MG63 (cell line): ENCODE measurements around the gene ATXN2. TPM values are rescaled to one million over a fixed set of nuclear protein-coding genes. Genes with fewer than 3 reads are reported as not detected.

Experiments
- DNase-seq: peaks from one replicate; pipeline ENCODE4 v3.0.0-alpha.2; 2020
- H3K27me3 ChIP-seq: fragments of 250-450 bp; sonication (Bioruptor Pico); 2 replicates; pipeline ENCODE4 v1.5.1; 2020; ENCODE audit warnings: mild to moderate bottlenecking, moderate library complexity
- H3K36me3 ChIP-seq: fragments of 250-450 bp; sonication (Bioruptor Pico); 2 replicates; pipeline ENCODE4 v1.5.1; 2020; ENCODE audit warnings: mild to moderate bottlenecking, moderate library complexity
- H3K4me3 ChIP-seq: fragments of 250-450 bp; sonication (Bioruptor Pico); 2 replicates; pipeline ENCODE4 v1.5.1; 2020; ENCODE audit warnings: mild to moderate bottlenecking, moderate library complexity
- H3K9me3 ChIP-seq: fragments of 250-450 bp; sonication (Bioruptor Pico); 2 replicates; pipeline ENCODE4 v1.5.1; 2020; ENCODE audit warnings: mild to moderate bottlenecking, moderate library complexity
- total RNA-seq: library from RNA; depleted of rRNA; stranded (reverse); fragments of >200 nt; shearing (Covaris generic); gene quantifications from 2 replicates; pipeline ENCODE4 v1.2.3, GENCODE V29; 2014; ENCODE audit warnings: low replicate concordance

ATXN2 gene
- total RNA-seq, 1 experiment from 2014 or later: 6.9 TPM

DNA sequence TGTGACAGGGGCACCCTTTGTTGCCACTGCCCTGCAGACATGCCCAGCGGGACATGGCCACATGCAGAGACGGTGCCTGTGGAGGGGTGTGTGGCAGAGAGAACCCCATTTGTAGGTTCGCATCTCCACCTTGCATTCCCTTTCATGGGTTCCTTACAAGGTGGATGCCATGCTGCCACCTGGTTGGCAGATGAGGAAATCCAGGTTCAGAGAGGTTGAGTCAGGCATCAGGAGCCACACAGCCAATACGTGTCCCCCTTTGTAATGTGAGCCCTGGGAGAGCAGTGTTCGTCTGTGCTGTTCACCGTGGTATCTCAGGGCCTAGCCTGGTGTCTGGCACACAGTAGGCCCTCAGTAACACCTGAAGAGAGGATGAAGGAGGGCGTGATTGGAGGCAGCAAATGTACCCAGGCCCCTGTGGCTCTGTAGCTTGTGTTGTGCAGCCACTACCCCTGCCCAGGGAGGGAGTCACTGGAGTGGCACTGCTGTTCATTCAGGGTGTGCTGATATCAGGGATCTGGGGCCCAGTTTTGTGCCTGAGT is 184.3 kb downstream of the ATXN2 start:
- no peak overlapping the region for H3K4me3 ChIP-seq
- H3K27me3 ChIP-seq: no peaks in the 10 kb centered on the region

DNA sequence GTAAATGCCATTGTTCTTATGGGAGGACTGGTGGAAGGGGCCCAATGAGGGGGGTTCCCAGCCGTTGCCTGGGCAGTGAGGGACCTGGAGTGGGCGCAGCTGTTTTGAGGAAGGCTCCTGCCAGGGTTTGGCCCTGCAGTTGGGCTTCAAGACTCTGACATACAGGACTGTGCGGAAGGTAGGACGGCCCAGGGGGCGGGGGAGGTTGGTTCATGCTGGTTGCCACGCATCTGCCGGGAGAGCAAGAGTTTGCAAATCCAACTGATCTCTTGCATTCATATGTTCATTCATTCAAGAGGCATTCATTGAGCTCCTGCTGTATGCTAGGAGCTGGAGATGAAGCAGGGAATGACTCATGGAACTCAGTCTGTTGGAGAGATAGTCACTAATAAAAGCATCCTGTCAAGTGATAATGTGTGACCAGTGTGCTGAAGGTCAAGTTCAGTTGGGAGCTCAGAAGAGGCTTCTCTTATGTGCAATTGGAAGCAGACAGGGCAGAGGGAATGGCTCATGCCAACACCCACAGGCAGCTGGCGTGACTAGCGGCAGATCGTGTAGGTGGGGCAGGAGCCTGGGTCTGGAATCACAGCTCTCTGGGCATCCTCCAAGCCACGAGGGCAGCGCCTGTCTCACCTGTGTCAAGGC is 185.6 kb downstream of the ATXN2 start:
- no peaks in the 10 kb centered on the region for H3K27me3 ChIP-seq
- DNase-seq: peak; percentile 79
- H3K9me3 ChIP-seq: no peaks in the 10 kb centered on the region

More for the DNA sequence above, 184.3 kb downstream of the ATXN2 start:
- H3K36me3 ChIP-seq: peaks cover 24% of the 10 kb centered on the region
- DNase-seq: no peak
- H3K9me3 ChIP-seq: no peaks in the 10 kb centered on the region

GRCh38 chr12:111412830-111413441 is 186.2 kb downstream of the ATXN2 start:
- DNase-seq: no peak

More for the DNA sequence above, 185.6 kb downstream of the ATXN2 start:
- H3K4me3 ChIP-seq: no peak overlapping the region
- peaks cover 17% of the 10 kb centered on the region for H3K36me3 ChIP-seq

DNA sequence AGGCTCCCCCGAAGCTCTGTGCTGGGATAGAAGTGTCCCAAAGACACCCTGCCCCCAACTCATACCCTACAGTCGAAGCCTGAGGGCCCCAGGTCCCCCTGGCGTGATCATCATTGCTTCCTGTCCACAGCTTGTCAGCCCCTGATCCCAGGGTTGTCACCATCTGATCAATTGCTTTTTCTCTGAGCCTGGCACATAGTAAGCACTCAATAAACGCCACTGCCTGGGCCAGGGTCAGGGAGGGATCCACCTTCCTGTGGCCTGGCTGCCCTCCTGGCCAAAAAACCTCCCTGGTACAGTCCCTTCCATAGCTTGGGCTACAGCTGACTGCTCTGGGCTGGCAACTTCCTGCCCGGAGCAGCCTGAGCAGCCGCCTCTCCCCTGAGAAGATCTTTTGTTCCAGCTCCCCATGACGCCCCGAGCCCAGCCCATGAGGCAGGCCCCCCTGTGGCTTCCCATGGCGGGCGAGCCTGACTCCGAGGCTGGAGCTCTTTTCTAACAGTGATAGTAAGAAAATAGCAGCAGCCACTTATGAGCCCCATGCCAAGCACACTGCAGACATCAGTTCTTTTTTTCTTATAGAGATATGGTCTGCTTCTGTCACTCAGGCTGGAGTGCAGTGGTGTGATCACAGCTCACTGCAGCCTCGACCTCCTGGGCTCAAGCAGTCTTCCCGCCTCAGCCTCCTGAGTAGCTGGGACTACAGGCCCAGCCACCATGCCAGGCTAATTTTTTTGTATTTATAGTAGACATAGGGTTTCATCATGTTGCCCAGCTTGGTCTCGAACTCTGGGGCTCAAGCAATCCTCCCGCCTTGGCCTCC is 186.9 kb downstream of the ATXN2 start:
- Histone ChIP-seq H3K36me3 (peaks cover 11% of the 10 kb centered on the region), H3K9me3 (no peaks in the 10 kb centered on the region), H3K4me3 (no peak overlapping the region), H3K27me3 (no peaks in the 10 kb centered on the region)
- DNase-seq: no peak

More at GRCh38 chr12:111412830-111413441, 186.2 kb downstream of the ATXN2 start:
- H3K9me3 ChIP-seq: no peaks in the 10 kb centered on the region
- peaks cover 17% of the 10 kb centered on the region for H3K36me3 ChIP-seq
- no peak overlapping the region for H3K4me3 ChIP-seq
- no peaks in the 10 kb centered on the region for H3K27me3 ChIP-seq

DNA sequence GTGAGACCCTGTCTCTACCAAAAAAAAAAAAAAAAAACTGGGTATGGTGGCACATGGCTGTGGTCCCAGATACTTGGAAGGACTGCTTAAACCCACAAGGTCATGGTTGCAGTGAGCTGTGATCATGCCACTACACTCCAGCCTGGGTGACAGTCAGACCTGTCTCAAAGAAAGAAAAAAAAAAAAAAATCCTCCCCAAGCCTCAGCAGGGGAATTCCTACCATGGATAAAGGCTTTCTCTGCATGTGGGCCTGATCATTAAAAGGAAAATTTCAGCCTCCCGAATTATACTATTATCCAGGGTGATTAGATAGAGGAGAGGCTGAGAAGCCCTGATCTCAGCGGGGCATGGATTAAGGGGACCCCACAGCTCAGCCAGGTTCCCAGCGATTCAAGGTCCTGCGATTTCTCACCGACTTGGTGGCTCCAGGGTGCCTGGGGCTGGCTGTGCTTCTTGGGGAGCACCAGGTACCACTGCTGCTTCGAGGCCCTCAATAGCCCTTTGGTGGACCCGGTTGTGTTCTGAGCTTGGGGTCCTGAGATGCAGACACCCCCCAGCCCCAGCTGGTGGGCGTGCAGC is 187.8 kb downstream of the ATXN2 start:
- Histone ChIP-seq H3K9me3 (no peaks in the 10 kb centered on the region), H3K4me3 (no peak overlapping the region), H3K36me3 (peaks cover 5% of the 10 kb centered on the region; the same call in 1 of the 2 replicates), H3K27me3 (no peaks in the 10 kb centered on the region)
- DNase-seq: no peak

DNA sequence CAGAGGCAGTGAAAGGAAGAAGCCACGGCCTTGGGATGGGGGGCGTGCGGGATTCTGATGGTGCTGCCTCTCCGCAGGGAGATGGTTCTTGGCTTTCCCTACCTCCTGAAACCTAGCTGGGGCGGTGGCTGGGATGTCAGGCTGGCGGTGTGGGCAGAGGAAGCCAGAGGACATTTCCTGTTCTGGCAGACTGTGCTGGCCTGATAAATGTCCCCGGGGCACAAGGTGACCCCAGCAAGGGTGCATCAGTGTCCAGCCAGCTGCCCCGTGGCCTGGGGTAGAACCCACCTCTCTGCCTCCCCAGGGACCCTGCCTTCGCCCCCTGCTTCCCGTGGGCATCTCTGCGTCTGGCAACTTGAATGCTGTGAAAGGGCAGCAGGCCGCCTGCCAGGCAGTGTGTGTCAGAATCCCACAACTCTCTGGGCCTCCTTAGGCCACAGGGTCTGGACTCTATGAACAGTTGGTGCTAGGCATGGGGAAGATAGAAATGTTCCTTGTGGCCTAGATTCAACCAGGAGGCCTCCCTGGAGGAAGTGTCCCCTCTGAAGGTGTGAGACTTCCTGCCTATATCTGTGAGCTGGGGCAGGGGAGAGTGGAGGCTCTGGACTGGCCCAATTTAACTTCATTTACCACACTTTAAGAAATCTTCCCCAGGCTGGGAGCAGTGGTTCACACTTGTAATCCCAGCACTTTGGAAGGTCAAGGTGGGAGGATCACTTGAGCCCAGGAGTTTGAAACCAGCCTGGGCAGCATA is 188.5 kb downstream of the ATXN2 start:
- peak; percentile 61 for DNase-seq
- H3K9me3 ChIP-seq: no peaks in the 10 kb centered on the region
- no peak overlapping the region for H3K4me3 ChIP-seq
- no peaks in the 10 kb centered on the region; the same call in 1 of the 2 replicates for H3K36me3 ChIP-seq
- H3K27me3 ChIP-seq: no peaks in the 10 kb centered on the region

- no peaks in the 10 kb centered on the region; the same call in 1 of the 2 replicates for H3K36me3 ChIP-seq
- H3K9me3 ChIP-seq: no peaks in the 10 kb centered on the region
- H3K4me3 ChIP-seq: peak overlapping the region; percentile 17
- no peaks in the 10 kb centered on the region for H3K27me3 ChIP-seq
- DNase-seq: peak; percentile 94
Observed at GRCh38 chr12:111409780-111410430, 189.2 kb downstream of the ATXN2 start.

DNA sequence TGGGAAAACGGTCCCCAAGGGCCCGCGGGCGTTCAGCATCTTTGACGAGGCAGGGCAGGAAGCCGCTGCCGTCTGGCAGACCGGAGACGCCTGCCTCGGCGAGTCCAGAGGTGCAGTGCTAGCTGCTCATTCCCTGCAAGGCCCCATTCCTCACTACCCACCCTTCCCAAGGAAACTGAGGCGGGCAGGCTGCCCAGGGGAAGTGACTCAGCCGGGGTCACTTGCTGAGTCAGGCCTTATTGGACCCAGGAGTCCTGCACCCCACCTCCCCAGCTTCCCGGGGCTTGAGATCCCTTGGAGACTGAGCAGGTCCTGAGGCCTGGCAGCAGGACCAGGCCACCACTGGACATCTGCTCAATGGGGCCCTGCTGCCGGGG is 189.7 kb downstream of the ATXN2 start:
- Histone ChIP-seq H3K9me3 (no peaks in the 10 kb centered on the region), H3K36me3 (no peaks in the 10 kb centered on the region; the same call in 1 of the 2 replicates), H3K4me3 (peak overlapping the region; percentile 17), H3K27me3 (no peaks in the 10 kb centered on the region)
- DNase-seq: peak; percentile 57

DNA sequence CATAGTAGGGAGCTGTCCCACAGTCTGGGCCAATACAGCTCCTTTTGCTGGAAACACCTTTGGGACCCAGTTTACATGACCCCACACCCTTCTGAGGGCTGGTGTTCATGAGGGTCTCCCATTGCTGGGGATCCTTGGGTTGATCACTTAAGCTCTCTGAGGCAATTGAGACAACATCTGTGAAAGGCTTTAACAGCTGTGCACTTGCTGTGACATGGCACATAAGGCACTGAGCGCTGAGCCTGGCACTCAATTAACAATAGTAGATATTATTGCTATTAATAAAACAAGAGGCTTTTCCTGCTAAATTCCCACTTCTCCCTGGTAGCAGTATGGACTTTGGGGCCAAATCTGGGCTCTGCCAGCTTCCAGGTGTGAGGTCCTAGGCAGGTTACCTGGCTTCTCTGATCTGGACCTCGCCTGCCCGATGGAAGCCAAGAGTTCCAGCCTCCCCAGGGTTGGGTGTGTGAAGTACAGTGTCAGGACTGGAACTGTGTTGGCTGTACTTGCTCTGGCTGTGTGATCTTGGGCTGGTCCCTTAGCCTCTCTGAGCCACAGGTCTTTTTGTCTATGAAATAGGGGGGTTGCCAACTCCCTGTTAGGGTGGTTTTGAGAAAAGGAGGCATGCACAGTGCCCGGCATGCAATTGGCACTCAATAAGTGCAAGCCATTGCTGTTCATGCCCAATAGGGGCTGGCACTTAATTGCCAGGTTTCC is 190.3 kb downstream of the ATXN2 start:
- Histone ChIP-seq H3K9me3 (no peaks in the 10 kb centered on the region), H3K27me3 (no peaks in the 10 kb centered on the region), H3K4me3 (no peak overlapping the region), H3K36me3 (no peaks in the 10 kb centered on the region; the same call in 1 of the 2 replicates)
- no peak for DNase-seq

GRCh38 chr12:111408116-111408440 is 191.0 kb downstream of the ATXN2 start:
- H3K36me3 ChIP-seq: no peaks in the 10 kb centered on the region; the same call in 1 of the 2 replicates
- no peak for DNase-seq
- H3K9me3 ChIP-seq: no peaks in the 10 kb centered on the region
- no peaks in the 10 kb centered on the region for H3K27me3 ChIP-seq
- peak overlapping the region; percentile 90 for H3K4me3 ChIP-seq

GRCh38 chr12:111407377-111408115 is 191.6 kb downstream of the ATXN2 start:
- no peaks in the 10 kb centered on the region for H3K27me3 ChIP-seq
- H3K9me3 ChIP-seq: no peaks in the 10 kb centered on the region
- peak overlapping the region; percentile 90 for H3K4me3 ChIP-seq
- no peaks in the 10 kb centered on the region; the same call in 1 of the 2 replicates for H3K36me3 ChIP-seq
- DNase-seq: no peak

GRCh38 chr12:111406474-111407376 is 192.4 kb downstream of the ATXN2 start:
- H3K27me3 ChIP-seq: no peaks in the 10 kb centered on the region
- no peaks in the 10 kb centered on the region for H3K9me3 ChIP-seq
- H3K36me3 ChIP-seq: no peaks in the 10 kb centered on the region; the same call in 1 of the 2 replicates
- H3K4me3 ChIP-seq: peak overlapping the region; percentile 90
- no peak for DNase-seq

DNA sequence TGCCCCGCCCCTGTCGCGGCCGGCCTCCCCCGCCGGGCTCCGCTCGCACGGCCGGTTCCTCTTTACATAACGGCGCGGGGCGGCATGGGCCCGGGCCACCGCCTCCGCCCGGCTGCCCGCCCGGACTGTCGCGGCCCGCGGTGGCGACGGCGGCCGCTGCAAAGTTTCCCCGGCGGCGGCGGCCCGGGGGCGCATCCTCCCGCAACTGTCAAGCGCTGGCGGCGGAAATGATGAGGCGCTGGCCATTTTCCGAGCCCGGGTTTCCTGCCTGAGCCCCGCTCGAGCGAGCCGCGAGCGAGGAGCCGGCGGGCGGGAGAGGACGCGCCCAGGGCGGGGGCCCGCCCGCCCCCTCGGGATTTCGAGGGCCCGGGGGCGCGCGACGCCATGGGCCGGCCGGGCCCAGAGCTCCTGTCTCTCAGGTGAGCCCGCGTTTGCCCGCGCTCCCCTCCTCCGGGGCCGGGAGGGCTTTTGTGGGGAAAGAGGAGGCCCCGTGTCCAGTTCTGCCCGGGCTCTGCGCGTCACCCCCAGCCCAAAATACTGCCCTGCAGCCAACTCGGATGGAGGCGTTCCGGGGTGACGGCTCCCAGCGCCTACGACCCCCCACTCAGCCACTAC is 193.1 kb downstream of the ATXN2 start, which contains the start of gene SH2B3:
Gene SH2B3 (plus strand): TSS at position 65 of the 615 bp plus-strand sequence. CDS start 12,223 bp downstream, outside the sequence.
- Histone ChIP-seq H3K36me3 (no peaks in the 10 kb centered on the region; the same call in 1 of the 2 replicates), H3K4me3 (peak within 1 kb of the TSS; percentile 90), H3K27me3 (no peaks in the 10 kb centered on the region), H3K9me3 (no peaks in the 10 kb centered on the region)
- DNase-seq: peak; percentile 77
